Fibroblast of lung (primary cell): ENCODE data around the gene CELF2.

ENCODE experiments used
- EZH2 ChIP-seq: IDR thresholded peaks from 2 replicates; pipeline ENCODE4 v1.5.1; 2012; ENCODE audit warnings: low read length, control low read depth, mild to moderate bottlenecking; ENCODE audit errors: missing control alignments
- TF ChIP-seq, protein P1 (sequence below), 2 donors: IDR thresholded peaks in 1 of 2; conservative IDR thresholded peaks in 1 of 2; 1 replicate in 1 of 2; 2 replicates in 1 of 2; pipeline ENCODE4 v1.5.1; 2011 to 2012; ENCODE audit warnings: low read length in 2 of 2, control low read depth in 1 of 2, inconsistent platforms in 1 of 2, low read depth in 1 of 2, mild to moderate bottlenecking in 1 of 2

DNA sequence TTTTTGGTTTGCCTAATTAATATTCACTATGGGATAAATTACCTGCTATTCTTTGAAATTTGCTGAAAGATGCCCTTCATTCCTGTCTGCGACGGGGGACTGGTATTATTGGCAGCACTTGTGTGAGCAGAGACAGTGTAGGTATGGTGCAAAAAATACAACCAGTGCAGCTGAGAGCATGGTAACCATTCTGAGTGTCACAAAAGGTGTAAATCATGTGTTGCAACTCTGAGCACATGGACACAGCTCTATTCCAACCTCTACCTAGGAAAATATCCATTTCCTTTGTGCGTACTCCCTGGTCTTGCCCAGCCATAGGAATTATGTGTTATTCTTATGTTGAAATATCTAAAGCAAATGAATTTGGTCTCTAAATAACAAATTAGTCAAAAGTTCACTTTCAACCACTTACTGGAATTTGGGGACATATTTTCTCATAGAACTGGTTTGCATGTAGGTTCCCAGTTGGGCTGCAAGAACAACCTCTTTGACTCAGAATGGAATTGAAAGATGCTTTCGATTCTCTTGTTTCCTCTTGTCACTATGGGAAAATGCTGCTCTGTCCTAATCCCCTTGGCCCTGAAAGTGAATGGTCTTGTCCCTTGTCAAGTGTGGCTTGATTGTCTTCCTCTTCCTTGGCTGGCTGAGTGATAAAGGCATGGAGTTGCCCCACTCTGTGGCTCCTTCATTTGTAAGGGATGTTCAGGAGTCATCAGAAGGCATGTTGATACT lies 57.0 kb downstream of the CELF2 start:
- TF ChIP-seq, protein P1, sequence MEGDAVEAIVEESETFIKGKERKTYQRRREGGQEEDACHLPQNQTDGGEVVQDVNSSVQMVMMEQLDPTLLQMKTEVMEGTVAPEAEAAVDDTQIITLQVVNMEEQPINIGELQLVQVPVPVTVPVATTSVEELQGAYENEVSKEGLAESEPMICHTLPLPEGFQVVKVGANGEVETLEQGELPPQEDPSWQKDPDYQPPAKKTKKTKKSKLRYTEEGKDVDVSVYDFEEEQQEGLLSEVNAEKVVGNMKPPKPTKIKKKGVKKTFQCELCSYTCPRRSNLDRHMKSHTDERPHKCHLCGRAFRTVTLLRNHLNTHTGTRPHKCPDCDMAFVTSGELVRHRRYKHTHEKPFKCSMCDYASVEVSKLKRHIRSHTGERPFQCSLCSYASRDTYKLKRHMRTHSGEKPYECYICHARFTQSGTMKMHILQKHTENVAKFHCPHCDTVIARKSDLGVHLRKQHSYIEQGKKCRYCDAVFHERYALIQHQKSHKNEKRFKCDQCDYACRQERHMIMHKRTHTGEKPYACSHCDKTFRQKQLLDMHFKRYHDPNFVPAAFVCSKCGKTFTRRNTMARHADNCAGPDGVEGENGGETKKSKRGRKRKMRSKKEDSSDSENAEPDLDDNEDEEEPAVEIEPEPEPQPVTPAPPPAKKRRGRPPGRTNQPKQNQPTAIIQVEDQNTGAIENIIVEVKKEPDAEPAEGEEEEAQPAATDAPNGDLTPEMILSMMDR (conservative IDR thresholded peaks at IDR 0.05 in 1 of 2, IDR thresholded peaks at IDR 0.05 in 1 of 2; ENCODE audit: low read depth in 1 of 2, low read length in 2 of 2): no peak
- TF ChIP-seq EZH2: no peak
